ENCODE measurements around the gene HTR3A. TPM values are rescaled to one million over a fixed set of nuclear protein-coding genes. Genes with fewer than 3 reads are reported as not detected.

The HTR3A gene
- total RNA-seq, 1 donor from 2014 or later, result 14.5 TPM

- H3K4me3 Mint-ChIP-seq (ENCODE audit: unreplicated experiment), result no peak overlapping the region
- H3K4me1 Mint-ChIP-seq (ENCODE audit: low read depth, unreplicated experiment), result peaks cover 4% of the 10 kb centered on the region
- peaks cover 3% of the 10 kb centered on the region for H3K27me3 Mint-ChIP-seq (ENCODE audit: unreplicated experiment)
Observed at GRCh38 chr11:114036147-114036811, 61.4 kb downstream of the HTR3A start.

GRCh38 chr11:114036958-114037357, 62.0 kb downstream of the HTR3A start:
- Mint-ChIP-seq H3K27me3 (ENCODE audit: unreplicated experiment) (peaks cover 2% of the 10 kb centered on the region), H3K4me1 (ENCODE audit: low read depth, unreplicated experiment) (peaks cover 4% of the 10 kb centered on the region)
- DNase-seq, result no peak

More at GRCh38 chr11:114036147-114036811, 61.4 kb downstream of the HTR3A start:
- peak; percentile 91 for TF ChIP-seq CTCF (IDR thresholded peaks at IDR 0.05; ENCODE audit: partially characterized antibody, unreplicated experiment)
- DNase-seq, result peak; percentile 89
- Mint-ChIP-seq H3K27ac (ENCODE audit: unreplicated experiment) (no peak overlapping the region), H3K36me3 (ENCODE audit: unreplicated experiment) (no peaks in the 10 kb centered on the region), H3K9me3 (ENCODE audit: unreplicated experiment) (no peaks in the 10 kb centered on the region)

GRCh38 chr11:114039551-114039950, 64.6 kb downstream of the HTR3A start:
- no peak overlapping the region for H3K4me3 Mint-ChIP-seq (ENCODE audit: unreplicated experiment)
- peaks cover 1% of the 10 kb centered on the region for H3K4me1 Mint-ChIP-seq (ENCODE audit: low read depth, unreplicated experiment)
- TF ChIP-seq CTCF (IDR thresholded peaks at IDR 0.05; ENCODE audit: partially characterized antibody, unreplicated experiment), result no peak
- no peak for DNase-seq
- H3K27me3 Mint-ChIP-seq (ENCODE audit: unreplicated experiment), result no peaks in the 10 kb centered on the region
- peaks cover 3% of the 10 kb centered on the region for H3K9me3 Mint-ChIP-seq (ENCODE audit: unreplicated experiment)
- H3K27ac Mint-ChIP-seq (ENCODE audit: unreplicated experiment), result no peak overlapping the region
- no peaks in the 10 kb centered on the region for H3K36me3 Mint-ChIP-seq (ENCODE audit: unreplicated experiment)

More at GRCh38 chr11:114036958-114037357, 62.0 kb downstream of the HTR3A start:
- H3K36me3 Mint-ChIP-seq (ENCODE audit: unreplicated experiment), result no peaks in the 10 kb centered on the region
- H3K9me3 Mint-ChIP-seq (ENCODE audit: unreplicated experiment), result no peaks in the 10 kb centered on the region
- no peak overlapping the region for H3K4me3 Mint-ChIP-seq (ENCODE audit: unreplicated experiment)
- no peak overlapping the region for H3K27ac Mint-ChIP-seq (ENCODE audit: unreplicated experiment)
- no peak for TF ChIP-seq CTCF (IDR thresholded peaks at IDR 0.05; ENCODE audit: partially characterized antibody, unreplicated experiment)

Other genes starting within 250 kb of the HTR3A start
- 10.5 TPM for gene ZW10, start 201.4 kb upstream of the HTR3A start, total RNA-seq (ENCODE audit: unreplicated experiment)
- not detected for gene CLDN25, start 195.3 kb upstream of the HTR3A start, total RNA-seq (ENCODE audit: unreplicated experiment)
- gene USP28, start 99.5 kb upstream of the HTR3A start, total RNA-seq (ENCODE audit: unreplicated experiment), result 20.0 TPM
- not detected for gene HTR3B, start 70.3 kb upstream of the HTR3A start, total RNA-seq (ENCODE audit: unreplicated experiment)
- gene ZBTB16, start 84.6 kb downstream of the HTR3A start, total RNA-seq (ENCODE audit: unreplicated experiment), result 9.0 TPM